ENCODE results near the gene MANF. TPM values are rescaled to one million over a fixed set of nuclear protein-coding genes. Genes with fewer than 3 reads are reported as not detected.

Gene MANF
- total and polyA plus RNA-seq, 2 of the 13 experiments (the other 11 are each of a cell fraction or from before 2014, with no cell fraction given), result 55.4 to 269 TPM

DNA sequence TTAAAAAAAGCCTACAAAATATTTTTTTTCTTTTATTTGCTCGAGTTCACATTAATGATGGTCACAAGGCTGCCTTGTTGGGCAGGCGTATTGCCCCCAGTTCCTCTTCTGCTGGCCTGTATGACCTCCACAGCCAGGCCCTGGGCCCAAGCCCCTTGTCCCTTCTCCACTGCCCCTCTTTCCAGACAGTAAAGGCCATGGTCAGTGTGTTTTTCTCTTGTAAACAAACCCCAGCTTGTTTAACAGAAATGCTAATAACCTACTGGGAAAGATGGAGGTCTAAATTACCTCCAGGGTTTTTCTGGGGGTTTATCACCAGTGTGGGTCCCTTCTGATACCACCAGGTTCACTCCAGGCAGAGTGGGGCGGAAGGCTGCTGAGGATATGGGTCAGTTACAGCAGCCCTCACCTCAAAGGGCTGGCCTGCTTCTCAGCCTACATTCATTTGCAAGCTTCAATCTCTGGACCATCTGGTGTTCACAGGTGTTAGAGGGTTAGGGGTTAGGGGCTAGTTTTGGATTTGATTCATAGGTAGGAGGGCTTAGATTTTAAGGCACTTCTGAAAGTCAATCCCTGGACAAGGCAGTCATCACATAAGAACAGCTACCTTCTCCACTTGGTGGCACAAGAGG is 2.0 kb upstream of the MANF start:
- CTCF ChIA-PET (ENCODE audit: low intra/inter-chr PET ratio, low total read pairs), result no interaction called here
- FAIRE-seq, result peak; percentile 47
- H3K27me3 ChIP-seq (ENCODE audit: control insufficient read depth in 1 of 2, insufficient read depth in 2 of 2, low read length in 2 of 2), result peaks cover 1 to 16% of the 10 kb centered on the region in 2 experiments; a peak in 3 of 5 replicates
- H3K4me2 ChIP-seq (ENCODE audit: low read depth, low read length), result peak overlapping the region; percentile 60
- H3K9ac ChIP-seq (ENCODE audit: insufficient read depth, low read depth, low read length), result peak overlapping the region; percentile 98; the same call in 1 of the 2 replicates
- BruUV-seq (replicated peaks), result no TSS peak
- peaks cover 40% of the 10 kb centered on the region for H3K4me1 ChIP-seq (ENCODE audit: insufficient read depth, low read length)
- 93% methylated on average over 3 of the region's 3 CpGs for WGBS (ENCODE audit: low lambda C conversion rate)
- TF ChIP-seq ZNF878 (CRISPR knock-in tag; IDR thresholded peaks at IDR 0.05) (0 out of 2 replicates have a peak, but pooled peaks have one; percentile 39), RBM22 (optimal IDR thresholded peaks at IDR 0.05; ENCODE audit: low read length) (peak; percentile 58), SOX13 (IDR thresholded peaks at IDR 0.05) (no peak), SOX13 (CRISPR knock-in tag; conservative IDR thresholded peaks at IDR 0.05 in 1 of 2, IDR thresholded peaks at IDR 0.05 in 1 of 2) (no peak), NCOA5 (CRISPR knock-in tag; IDR thresholded peaks at IDR 0.05) (no peak), BORCS8-MEF2B (CRISPR knock-in tag; IDR thresholded peaks at IDR 0.05) (no peak), ZNF335 (CRISPR knock-in tag; IDR thresholded peaks at IDR 0.05) (no peak), POLR2G (IDR thresholded peaks at IDR 0.05; ENCODE audit: low read depth, low read length) (peak; percentile 45; the same call in 1 of the 2 replicates), ZNF383 (CRISPR knock-in tag; IDR thresholded peaks at IDR 0.05; ENCODE audit: borderline replicate concordance) (no peak), POLR2A (IDR thresholded peaks at IDR 0.05; ENCODE audit: insufficient read depth in 1 of 2, low read depth in 2 of 2, low read length in 2 of 2) (peak in 1 of 2 experiments; percentile 41; a peak in 1 of 4 replicates), KMT2A (CRISPR knock-in tag; IDR thresholded peaks at IDR 0.05) (no peak), ZNF703 (CRISPR knock-in tag; IDR thresholded peaks at IDR 0.05; ENCODE audit: borderline replicate concordance) (no peak)
- TF ChIP-seq, protein P1, sequence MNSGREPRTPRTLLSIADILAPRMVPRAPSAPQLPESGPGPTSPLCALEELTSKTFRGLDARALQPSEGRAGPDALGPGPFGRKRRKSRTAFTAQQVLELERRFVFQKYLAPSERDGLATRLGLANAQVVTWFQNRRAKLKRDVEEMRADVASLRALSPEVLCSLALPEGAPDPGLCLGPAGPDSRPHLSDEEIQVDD (CRISPR knock-in tag; IDR thresholded peaks at IDR 0.05; ENCODE audit: borderline replicate concordance), result no peak
- in situ Hi-C loops (cut with HindIII; ENCODE audit: extremely low pct_ligation_motif_present, low pct_unique_long_range_greater_than_20kb) (loop anchor here (5.0 kb wide), 1 partner anchor 811 kb away; no protein-coding TSS in a partner anchor), intact Hi-C loops (cut with micrococcal nuclease; ENCODE audit: unreplicated experiment) (loop anchor here (10.0 kb wide), 1 partner anchor 292 kb away; the partner anchor contains the start of gene TEX264)
- peaks cover 8% of the 10 kb centered on the region for H4K20me1 ChIP-seq (ENCODE audit: insufficient read depth, low read length)
- H3K79me2 ChIP-seq (ENCODE audit: insufficient read depth, low read length), result peaks cover 36% of the 10 kb centered on the region
- no peak overlapping the region for H2AFZ ChIP-seq (ENCODE audit: low read length)
- no peak for ATAC-seq
- POLR2A ChIA-PET, result no interaction called here
- peaks cover 2 to 6% of the 10 kb centered on the region in 2 experiments; a peak in 2 of 5 replicates for H3K36me3 ChIP-seq (replicated peaks in 1 of 2; ENCODE audit: control insufficient read depth in 1 of 2, insufficient read depth in 2 of 2, low read length in 2 of 2)
- H3K4me3 ChIP-seq (replicated peaks in 1 of 3; ENCODE audit: insufficient read depth in 1 of 3, low read depth in 2 of 3, low read length in 3 of 3), result peak overlapping the region in 1 of 3 experiments; percentile 95; a peak in 1 of 6 replicates
- DNase-seq (ENCODE audit: low spot score), result no peak
- H3K27ac ChIP-seq (ENCODE audit: extremely low read length, insufficient read depth, low read length), result no peak overlapping the region
- no peaks in the 10 kb centered on the region for H3K9me3 ChIP-seq (ENCODE audit: low read length)

Measured in HepG2 (cell line).